ENCODE data around the gene DIAPH3.
"Not testable (repeated sequence)": the region's sequence is repeated elsewhere in the genome, so short reads cannot be mapped to it uniquely, and the experiment has no call there.

The DIAPH3 gene

GRCh38 chr13:60163478-60164233 is at the start of gene DIAPH3:
Gene DIAPH3, minus strand, starts transcription at chr13:60163928. Its CDS starts 162 bp downstream, at chr13:60163766.
- DNase-seq, result peak; percentile 94

DNA sequence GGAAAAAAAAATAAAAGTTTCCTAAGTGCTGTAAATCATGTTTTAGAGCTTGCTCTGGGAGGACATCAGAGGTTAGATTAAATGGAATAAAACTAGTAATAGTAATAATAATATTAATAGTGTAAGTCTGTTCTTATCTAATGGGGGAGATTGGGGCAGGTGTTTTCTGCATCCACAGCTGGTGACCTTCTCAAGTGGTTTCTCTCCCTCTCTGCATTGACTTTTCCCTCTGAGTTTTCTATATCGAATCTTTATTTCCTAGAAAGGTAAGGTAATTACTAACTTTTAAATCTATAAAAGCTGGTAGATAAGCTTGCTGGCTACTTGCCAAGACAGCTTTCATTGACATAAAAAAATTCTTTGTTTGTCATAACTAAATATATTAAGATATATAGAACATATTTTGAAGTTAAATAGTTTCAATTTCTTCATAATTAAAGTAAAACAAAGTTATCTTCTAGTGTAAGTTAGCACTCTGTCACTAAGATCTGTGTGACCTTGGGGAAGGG is 49.6 kb upstream of the DIAPH3 start:
- no peak for DNase-seq

DNA sequence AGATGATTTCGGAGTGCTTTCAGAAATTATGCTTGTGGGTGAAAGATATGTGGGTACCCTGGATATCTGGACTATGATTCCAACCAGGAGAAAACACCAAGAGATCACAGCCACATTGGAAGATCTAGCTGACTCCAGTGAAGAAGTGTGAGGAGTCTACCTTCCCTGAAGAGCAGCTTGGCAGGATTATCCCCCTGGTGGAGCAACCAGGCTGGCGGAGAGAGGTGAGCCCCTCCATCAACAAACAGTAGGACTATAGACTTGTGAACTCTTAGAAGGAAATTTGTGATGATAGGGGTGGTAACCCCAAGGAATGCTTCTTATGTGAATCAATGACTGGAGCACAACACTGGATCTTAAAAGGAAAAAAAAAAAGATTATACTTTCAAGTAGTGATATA is 47.8 kb upstream of the DIAPH3 start:
- no peak for DNase-seq

- no peak for DNase-seq
Observed at GRCh38 chr13:60210510-60211330, 47.0 kb upstream of the DIAPH3 start.

DNA sequence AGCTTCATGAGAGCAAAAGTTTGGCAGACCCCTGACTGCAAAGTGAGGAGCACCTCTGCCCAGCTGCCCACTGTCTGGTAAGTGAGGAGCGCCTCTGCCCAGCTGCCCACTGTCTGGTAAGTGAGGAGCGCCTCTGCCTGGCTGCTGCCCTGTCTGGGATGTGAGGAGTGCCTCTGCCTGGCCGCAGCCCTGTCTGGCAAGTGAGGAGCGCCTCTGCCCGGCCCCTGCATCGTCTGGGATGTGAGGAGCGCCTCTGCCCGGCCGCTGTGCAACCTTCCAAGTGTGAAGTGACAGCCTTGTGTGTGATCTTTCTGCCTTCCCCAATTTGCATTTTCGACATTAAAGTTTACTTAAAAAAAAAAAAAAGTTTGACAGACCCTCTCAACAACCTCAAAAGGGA is 41.8 kb upstream of the DIAPH3 start:
- not testable (repeated sequence) for DNase-seq

DNA sequence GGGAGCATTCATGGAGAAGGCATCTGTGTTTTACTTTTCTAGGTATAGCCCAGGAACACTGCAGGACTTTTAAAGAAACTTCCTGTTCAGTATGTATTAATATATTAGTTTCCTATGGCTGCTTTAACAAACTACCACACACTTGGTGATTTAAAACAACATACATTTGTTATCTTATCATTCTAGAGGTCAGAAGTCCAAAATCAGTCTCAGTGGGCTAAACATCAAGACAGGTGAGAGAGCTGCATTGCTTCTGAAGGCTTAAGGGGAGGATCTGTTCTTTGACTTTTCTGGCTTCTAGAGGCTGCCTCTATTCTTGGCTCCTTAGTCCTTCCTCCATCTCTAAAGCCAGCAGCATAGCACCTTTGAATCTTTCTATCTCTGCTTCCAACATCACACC is 37.6 kb upstream of the DIAPH3 start:
- no peak for DNase-seq

DNA sequence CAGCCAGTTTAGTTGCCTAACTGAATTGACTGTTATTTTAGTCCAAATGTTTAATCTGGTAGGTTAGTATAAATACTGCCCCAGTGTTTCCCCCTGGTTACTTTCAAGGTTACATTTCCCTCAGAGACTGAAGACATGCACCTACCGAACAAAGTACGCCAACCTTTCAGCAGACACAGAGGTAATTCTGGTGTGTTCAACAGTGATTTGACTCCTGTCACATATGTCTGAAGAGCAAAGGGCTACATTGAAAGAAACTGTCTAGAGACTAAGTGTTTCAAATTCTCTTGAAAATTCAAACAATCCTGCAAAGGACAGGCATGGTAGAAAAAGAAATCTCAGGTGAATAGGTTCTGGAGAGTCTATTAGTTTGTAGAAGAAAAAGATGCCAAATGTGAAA is 32.2 kb upstream of the DIAPH3 start:
- DNase-seq, result not testable (repeated sequence)

DNA sequence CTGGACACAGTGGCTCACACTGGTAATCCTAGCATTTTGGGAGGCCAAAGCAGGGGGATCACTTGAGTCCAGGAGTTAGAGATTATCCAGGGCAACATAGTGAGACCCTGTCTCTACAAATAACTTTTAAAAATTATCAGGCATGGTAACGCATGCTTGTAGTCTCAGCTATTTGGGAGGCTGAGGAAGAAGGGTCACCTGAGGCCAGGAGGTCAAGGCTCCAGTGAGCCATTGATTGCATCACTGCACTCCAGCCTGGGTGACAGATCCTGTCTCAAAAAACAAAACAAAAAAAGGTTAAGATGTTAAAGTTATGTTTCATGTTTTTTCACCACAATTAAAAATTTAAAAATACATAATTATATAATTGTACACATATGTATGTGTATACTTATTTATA is 19.2 kb upstream of the DIAPH3 start:
- DNase-seq, result no peak

DNA sequence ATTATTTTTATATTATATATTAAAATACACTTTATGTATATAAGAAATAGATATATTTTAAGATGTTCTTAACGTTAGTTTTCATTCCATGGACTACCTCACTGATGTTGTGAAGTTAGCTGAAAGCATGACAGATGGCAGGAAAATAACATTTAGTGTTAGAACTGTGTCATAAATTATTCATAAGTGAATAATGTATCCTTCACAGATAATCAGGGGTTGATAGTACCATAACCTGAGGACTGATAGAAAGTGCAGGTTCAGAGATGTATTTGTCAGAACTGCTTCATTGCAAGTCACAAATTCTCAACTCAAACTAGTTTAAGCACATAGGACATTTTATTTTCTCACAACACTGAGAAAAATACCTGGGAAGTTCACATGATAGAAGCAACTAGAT is 14.6 kb upstream of the DIAPH3 start:
- no peak for DNase-seq

DNA sequence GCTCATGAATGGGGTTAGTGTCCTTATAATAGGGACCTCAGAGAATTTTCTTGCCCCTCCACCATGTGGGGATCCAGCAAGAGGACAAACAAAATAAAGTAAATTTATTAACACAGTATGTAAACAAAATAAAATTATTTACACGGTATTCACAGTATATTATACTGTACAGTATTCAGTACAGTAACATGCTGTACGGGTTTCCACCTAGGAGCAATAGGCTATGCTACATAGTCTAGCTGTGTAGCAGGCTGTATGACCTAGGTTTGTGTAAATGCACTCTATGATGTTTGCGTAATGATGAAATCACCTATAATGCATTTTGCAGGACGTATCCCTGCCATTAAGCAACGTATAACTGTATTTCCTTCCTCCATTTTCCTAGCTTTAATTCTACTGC is 11.8 kb upstream of the DIAPH3 start:
- no peak for DNase-seq

DNA sequence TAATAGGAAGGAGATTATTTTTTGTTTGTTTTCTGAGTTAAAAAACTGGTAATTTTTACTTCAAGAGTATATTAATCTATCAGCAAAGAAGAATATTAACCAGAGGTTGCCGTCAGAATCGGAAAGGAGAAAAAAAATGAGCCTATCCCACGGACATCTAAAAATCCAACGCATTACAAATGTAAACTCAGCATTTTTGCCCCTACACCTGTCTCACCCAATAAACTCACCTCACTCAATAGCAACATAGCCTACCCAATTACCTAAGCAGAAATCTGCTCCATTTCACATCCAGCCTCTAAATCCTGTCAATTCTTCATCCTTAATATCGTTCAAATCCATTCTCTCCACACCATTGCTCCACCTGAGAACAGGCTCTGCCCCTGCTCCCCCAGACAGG is 10.4 kb upstream of the DIAPH3 start:
- no peak for DNase-seq

DNA sequence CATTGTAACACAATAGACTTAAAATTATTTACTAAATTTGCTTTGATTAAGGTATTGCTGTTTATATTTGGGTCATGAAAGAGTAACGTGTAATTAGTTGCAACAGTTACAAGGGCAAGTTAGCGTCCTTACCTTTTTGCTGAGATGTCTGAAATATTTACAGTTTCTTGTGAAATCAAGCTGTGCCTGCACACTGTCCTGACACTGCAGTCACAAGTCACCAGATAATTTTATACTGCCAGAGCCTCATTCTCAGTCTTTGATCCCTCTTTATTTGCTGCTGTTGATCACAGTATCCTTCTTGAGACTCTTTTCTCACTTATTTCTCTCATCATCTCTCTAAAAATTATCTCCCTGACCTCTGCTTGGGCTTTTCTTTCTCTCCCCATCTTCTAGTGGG is 8.4 kb upstream of the DIAPH3 start:
- no peak for DNase-seq

- no peak for DNase-seq
Observed at GRCh38 chr13:60170414-60170813, 6.7 kb upstream of the DIAPH3 start.

GRCh38 chr13:60169239-60170031 is 5.7 kb upstream of the DIAPH3 start:
- no peak for DNase-seq

DNA sequence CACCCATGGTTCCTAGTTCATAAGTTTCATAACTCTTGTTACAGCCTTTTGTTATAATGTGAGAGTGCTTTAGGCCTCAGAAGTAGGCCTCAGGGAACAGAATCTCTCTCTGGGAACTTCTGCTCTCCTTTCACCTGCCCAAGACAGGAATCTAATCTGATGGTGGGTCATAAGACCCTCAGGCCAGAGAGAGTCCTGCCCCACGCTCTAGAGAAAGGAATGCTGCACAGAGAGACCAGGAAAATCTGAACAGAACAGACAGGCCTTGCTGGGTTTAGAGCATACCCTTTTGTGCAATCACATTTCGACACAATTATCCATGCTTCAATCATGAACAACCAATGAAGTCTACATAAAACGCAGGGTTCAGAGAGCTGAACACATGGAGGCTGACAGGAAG is 3.4 kb upstream of the DIAPH3 start:
- DNase-seq, result no peak

- DNase-seq, result no peak
Observed at GRCh38 chr13:60165391-60166099, 1.8 kb upstream of the DIAPH3 start.

DNA sequence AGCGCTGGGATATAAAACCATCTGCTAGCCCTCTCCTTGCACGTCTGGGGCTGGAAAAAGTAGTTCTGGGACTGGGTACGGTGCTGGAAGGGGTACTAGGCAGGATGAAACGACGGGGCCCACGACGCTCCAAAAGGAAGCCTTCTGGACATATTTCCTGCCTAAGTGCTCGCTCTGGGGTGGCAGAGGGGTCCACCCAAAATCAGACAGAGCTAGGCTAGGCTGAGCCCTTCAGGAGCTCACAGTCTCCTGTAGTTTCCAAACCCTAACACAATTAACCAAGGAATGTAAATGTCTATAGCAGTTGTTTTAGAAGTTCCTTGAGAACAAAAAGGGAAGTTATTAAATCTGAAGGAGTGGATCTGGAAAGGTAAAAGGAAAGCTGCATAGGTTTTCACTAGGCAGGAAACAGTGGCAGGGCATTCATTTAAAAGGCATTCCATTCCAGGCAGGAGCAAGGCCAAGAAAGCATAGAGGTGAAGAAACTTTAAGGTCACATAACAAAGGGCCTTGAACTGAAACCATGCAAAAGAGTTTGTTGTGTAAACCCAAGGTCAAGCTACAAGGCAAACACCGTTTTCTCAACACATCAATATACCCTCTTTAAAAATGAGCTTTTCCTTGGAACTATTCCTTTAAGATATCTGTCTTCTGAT is 634 bp upstream of the DIAPH3 start:
- no peak for DNase-seq

- no peak for DNase-seq
Observed at GRCh38 chr13:60162096-60162495, 1.6 kb downstream of the DIAPH3 start.

DNA sequence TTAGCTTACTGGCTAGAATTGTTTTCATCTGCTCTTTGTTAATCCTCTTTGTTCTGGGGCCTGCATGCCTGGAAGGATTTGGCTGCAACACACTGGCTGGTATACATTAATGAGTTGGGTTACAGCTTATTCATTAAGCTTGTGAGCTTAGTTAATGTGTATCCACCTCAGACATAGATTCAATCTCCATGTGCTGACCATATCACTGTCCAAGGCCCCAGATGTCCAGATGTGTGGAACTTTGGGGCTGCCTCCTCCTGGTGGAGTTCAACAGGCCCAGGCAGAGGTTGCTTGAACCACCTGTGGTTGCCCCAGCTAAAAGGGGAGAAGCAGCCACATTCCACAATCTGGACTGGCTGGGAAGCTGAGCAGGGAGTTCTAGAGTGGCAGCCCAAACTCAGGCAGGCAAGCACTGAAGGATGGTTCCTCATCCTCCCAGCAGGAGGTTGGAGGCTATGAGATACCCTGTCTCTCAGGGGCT is 5.4 kb downstream of the DIAPH3 start:
- no peak for DNase-seq

DNA sequence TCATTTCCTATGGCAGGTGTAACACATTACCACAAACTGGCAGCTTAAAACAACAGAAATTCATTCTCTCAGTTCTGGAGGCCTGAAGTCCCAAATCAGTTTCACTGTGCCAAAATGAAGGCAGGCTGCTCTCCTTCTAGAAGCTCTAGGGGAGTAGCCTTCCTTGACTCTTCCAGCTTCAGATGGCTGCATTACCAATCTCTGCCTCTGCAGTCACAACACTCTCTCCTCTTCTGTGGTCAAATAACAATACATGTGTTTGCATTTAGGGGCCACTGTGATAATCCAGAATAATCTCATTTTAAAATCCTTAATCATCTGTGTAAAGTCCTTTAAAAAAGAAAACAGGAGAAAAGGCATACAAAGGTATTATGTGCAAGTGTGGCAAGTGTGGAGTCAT is 7.8 kb downstream of the DIAPH3 start:
- no peak for DNase-seq

DNA sequence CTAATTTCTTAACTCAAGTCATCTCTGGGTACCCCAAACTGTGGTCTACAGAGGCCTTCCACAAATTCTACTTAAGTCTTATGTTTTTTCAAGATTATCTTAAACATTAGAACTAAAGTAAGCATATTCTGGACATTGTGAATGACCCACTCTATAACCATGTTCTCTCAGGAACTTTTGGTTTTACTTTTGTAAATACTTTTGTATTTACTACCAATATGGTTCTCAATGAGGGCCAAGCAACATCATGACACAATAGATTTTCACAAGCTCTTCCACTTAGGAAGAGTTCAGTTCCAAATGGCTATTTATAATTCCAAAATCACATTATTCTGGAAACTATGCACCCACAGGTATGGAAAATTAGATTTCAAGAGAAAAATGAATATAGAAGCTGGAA is 10.8 kb downstream of the DIAPH3 start:
- DNase-seq, result no peak

DNA sequence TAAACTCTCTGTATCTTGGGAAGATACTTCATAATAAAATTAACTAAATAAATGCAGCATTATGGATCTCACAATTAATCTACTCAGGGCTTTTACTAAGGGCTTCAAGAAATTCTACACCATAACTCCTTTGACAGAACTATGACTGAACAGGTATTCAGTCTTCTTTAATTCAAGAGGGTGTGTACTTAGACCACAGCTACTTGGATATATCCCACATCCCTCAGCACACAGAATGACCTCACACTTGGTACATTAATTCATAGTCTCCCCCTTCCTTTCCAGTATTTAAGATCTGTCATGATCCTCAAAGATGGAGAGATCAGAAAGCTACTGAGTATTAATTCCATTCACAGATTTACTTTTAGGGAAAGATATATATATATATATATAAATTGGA is 11.6 kb downstream of the DIAPH3 start:
- DNase-seq, result no peak
